Measurements from ENCODE around the gene PRKCQ.

DNA sequence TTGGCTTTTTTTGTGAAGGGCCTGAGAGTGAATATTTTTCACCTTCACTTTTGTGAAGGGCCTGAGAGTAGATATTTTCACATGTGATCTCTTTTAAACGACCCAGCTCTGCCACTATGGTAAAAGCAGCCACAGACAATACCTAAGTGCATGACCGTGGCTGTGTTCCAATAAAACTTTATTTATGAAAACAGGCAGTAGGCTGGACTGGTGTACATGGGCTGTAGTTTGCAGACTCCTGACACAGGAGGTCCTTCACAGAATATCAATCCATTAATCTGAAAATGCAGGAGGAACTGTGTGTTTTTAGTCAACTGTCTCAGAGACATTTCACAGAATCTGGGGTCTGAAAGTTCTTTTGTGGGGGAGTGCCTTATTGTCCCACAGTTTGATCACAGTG, 186.9 kb downstream of the PRKCQ start:
- TF ChIP-seq, protein P1, sequence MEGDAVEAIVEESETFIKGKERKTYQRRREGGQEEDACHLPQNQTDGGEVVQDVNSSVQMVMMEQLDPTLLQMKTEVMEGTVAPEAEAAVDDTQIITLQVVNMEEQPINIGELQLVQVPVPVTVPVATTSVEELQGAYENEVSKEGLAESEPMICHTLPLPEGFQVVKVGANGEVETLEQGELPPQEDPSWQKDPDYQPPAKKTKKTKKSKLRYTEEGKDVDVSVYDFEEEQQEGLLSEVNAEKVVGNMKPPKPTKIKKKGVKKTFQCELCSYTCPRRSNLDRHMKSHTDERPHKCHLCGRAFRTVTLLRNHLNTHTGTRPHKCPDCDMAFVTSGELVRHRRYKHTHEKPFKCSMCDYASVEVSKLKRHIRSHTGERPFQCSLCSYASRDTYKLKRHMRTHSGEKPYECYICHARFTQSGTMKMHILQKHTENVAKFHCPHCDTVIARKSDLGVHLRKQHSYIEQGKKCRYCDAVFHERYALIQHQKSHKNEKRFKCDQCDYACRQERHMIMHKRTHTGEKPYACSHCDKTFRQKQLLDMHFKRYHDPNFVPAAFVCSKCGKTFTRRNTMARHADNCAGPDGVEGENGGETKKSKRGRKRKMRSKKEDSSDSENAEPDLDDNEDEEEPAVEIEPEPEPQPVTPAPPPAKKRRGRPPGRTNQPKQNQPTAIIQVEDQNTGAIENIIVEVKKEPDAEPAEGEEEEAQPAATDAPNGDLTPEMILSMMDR (IDR thresholded peaks at IDR 0.05; ENCODE audit: insufficient read depth, low read length, poor library complexity, severe bottlenecking): no peak
- no peak for TF ChIP-seq EZH2phosphoT487 (conservative IDR thresholded peaks at IDR 0.05; ENCODE audit: low read length)
